Liver (tissue), 9 donors: Measurements from ENCODE around the gene SLC7A11. TPM values are rescaled to one million over a fixed set of nuclear protein-coding genes. Genes with fewer than 3 reads are reported as not detected.

ENCODE experiments used
- DNase-seq: peaks from one replicate; pipeline ENCODE4 v3.0.0-alpha.2; 2017; ENCODE audit warnings: low spot score
- H3K27ac ChIP-seq, 2 donors: one replicate each; pipeline ENCODE4 v1.7.0; 2013; ENCODE audit warnings: inconsistent platforms in 2 of 2, low read length in 2 of 2, control low read depth in 1 of 2, low read depth in 1 of 2, mild to moderate bottlenecking in 1 of 2
- H3K27me3 ChIP-seq, 4 donors: one replicate each; pipeline versions ENCODE4 v1.6.1 to v1.7.0; 2013; ENCODE audit warnings: low read length in 3 of 4, inconsistent platforms in 1 of 4, mild to moderate bottlenecking in 1 of 4, moderate library complexity in 1 of 4; ENCODE audit not compliant: control insufficient read depth in 4 of 4, insufficient read depth in 4 of 4
- H3K36me3 ChIP-seq, 4 donors: one replicate each; pipeline versions ENCODE4 v1.6.1 to v1.7.0; 2013; ENCODE audit warnings: low read length in 3 of 4, mild to moderate bottlenecking in 3 of 4, low read depth in 1 of 4, moderate library complexity in 1 of 4; ENCODE audit not compliant: control insufficient read depth in 4 of 4, insufficient read depth in 3 of 4
- H3K4me1 ChIP-seq, 4 donors: one replicate each; pipeline versions ENCODE4 v1.6.1 to v1.7.0; 2013; ENCODE audit warnings: low read length in 3 of 4, mild to moderate bottlenecking in 3 of 4, moderate library complexity in 1 of 4; ENCODE audit not compliant: control insufficient read depth in 4 of 4, insufficient read depth in 4 of 4
- H3K4me3 ChIP-seq, 3 donors: one replicate each; pipeline versions ENCODE4 v1.6.1 to v1.7.0; 2013; ENCODE audit warnings: low read length in 3 of 3, control low read depth in 1 of 3, low read depth in 1 of 3, mild to moderate bottlenecking in 1 of 3
- H3K9ac ChIP-seq, 2 donors: one replicate each; pipeline ENCODE4 v1.7.0; 2013; ENCODE audit warnings: low read length in 2 of 2, mild to moderate bottlenecking in 2 of 2, moderate library complexity in 2 of 2, control low read depth in 1 of 2, low read depth in 1 of 2
- H3K9me3 ChIP-seq, 4 donors: one replicate each; pipeline versions ENCODE4 v1.6.1 to v1.7.0; 2013; ENCODE audit warnings: low read length in 3 of 4; ENCODE audit not compliant: control insufficient read depth in 4 of 4
- CTCF ChIP-seq: fragments of 150-350 bp; IDR thresholded peaks from 2 replicates; pipeline ENCODE4 v1.5.1; 2017; ENCODE audit warnings: improper control_type of control experiment, low read depth, low read length; ENCODE audit not compliant: missing input control
- EGR1 ChIP-seq, 2 donors: IDR thresholded peaks; 2 replicates each; pipeline ENCODE4 v1.6.1; 2016 to 2018; ENCODE audit warnings: antibody characterized with exemption in 2 of 2, low read depth in 2 of 2
- FOXA1 ChIP-seq: IDR thresholded peaks from 2 replicates; pipeline ENCODE4 v1.6.1; 2016; ENCODE audit warnings: antibody characterized with exemption
- FOXA2 ChIP-seq: IDR thresholded peaks from 2 replicates; pipeline ENCODE4 v1.6.1; 2016; ENCODE audit warnings: antibody characterized with exemption
- GABPA ChIP-seq, 2 donors: IDR thresholded peaks in 1 of 2; conservative IDR thresholded peaks in 1 of 2; 2 replicates each; pipeline ENCODE4 v1.6.1; 2016; ENCODE audit warnings: antibody characterized with exemption in 2 of 2, mild to moderate bottlenecking in 1 of 2, moderate library complexity in 1 of 2
- HNF4A ChIP-seq, 2 donors: conservative IDR thresholded peaks; 2 replicates each; pipeline ENCODE4 v1.6.1; 2016; ENCODE audit warnings: antibody characterized with exemption in 2 of 2, mild to moderate bottlenecking in 2 of 2
- HNF4G ChIP-seq: IDR thresholded peaks from 2 replicates; pipeline ENCODE4 v1.6.1; 2016; ENCODE audit warnings: antibody characterized with exemption
- JUND ChIP-seq, 2 donors: IDR thresholded peaks; 2 replicates each; pipeline ENCODE4 v1.6.1; 2016; ENCODE audit warnings: antibody characterized with exemption in 2 of 2
- MAX ChIP-seq: IDR thresholded peaks from 2 replicates; pipeline ENCODE4 v1.6.1; 2016; ENCODE audit warnings: antibody characterized with exemption
- NR2F2 ChIP-seq: IDR thresholded peaks from 2 replicates; pipeline ENCODE4 v1.6.1; 2016; ENCODE audit warnings: antibody characterized with exemption
- RAD21 ChIP-seq, 2 donors: IDR thresholded peaks; 2 replicates each; pipeline ENCODE4 v1.6.1; 2016; ENCODE audit warnings: antibody characterized with exemption in 2 of 2, mild to moderate bottlenecking in 2 of 2
- SP1 ChIP-seq: IDR thresholded peaks from 2 replicates; pipeline ENCODE4 v1.6.1; 2018; ENCODE audit warnings: antibody characterized with exemption, mild to moderate bottlenecking
- TAF1 ChIP-seq: conservative IDR thresholded peaks from 2 replicates; pipeline ENCODE4 v1.6.1; 2016; ENCODE audit warnings: antibody characterized with exemption, mild to moderate bottlenecking
- YY1 ChIP-seq: IDR thresholded peaks from 2 replicates; pipeline ENCODE4 v1.6.1; 2016; ENCODE audit warnings: antibody characterized with exemption, mild to moderate bottlenecking
- ZBTB33 ChIP-seq: IDR thresholded peaks from 2 replicates; pipeline ENCODE4 v1.6.1; 2016; ENCODE audit warnings: antibody characterized with exemption
- WGBS: extraction: QIAGEN DNeasy Blood & Tissue Kit; methylation state at CpG from one replicate; pipeline ENCODE4 v1.1.7; 2013; 5-methylcytosine and 5-hydroxymethylcytosine counted together
- polyA plus RNA-seq, 2 donors: library from polyadenylated mRNA; stranded (reverse) in 1 of 2; unstranded in 1 of 2; fragments of 200-250 nt in 1 of 2; fragments of >200 nt in 1 of 2; fragmentation: Nextera tagmentation in 1 of 2; extraction: Ambion mirVana in 1 of 2; gene quantifications; one replicate each; pipeline versions ENCODE4 v1.2.1 to v1.2.3, GENCODE V29; 2013 to 2015
- total RNA-seq, 2 donors: library from RNA; depleted of rRNA; stranded (reverse); fragments of >200 nt; gene quantifications; one replicate each; pipeline ENCODE4 v1.2.3, GENCODE V29; 2014
- TF ChIP-seq, protein P1 (sequence below): IDR thresholded peaks from 2 replicates; pipeline ENCODE4 v1.6.1; 2016; ENCODE audit warnings: antibody characterized with exemption, mild to moderate bottlenecking
- donor health status: healthy.
- donor health status: healthy.
- donor health status: healthy.
- donor health status: healthy.
- donor health status: healthy.

The SLC7A11 gene
- total and polyA plus RNA-seq, 4 donors = 0.02 to 1.9 (median 0.29) TPM

DNA sequence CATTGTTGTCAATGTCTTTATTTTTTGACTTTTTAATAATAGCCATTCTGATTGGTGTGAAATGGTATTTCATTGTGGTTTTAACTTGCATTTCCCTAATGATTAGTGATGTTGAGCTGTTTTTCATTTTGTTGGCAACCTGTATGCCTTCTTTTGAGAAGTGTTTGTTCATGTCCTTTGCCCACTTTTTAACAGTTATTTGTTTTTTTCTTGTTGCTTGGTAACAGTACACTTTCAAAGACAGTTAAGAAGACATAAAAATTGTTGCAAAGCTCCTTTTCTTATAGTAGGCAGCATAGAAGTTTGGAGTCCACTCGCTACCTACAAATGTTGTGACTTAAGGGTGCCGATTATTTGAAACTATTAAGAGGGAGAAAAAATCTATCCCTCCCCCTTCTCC, 48.7 kb upstream of the SLC7A11 start:
- no peak overlapping the region for H3K4me3 ChIP-seq
- H3K4me1 ChIP-seq = no peaks in the 10 kb centered on the region
- no peak overlapping the region for H3K9ac ChIP-seq
- no peak overlapping the region for H3K27ac ChIP-seq
- no peaks in the 10 kb centered on the region for H3K27me3 ChIP-seq
- H3K36me3 ChIP-seq = no peaks in the 10 kb centered on the region
- no peaks in the 10 kb centered on the region for H3K9me3 ChIP-seq
- TF ChIP-seq FOXA2 = no peak
- TF ChIP-seq YY1 = no peak
- no peak for TF ChIP-seq JUND (IDR thresholded peaks at IDR 0.05)
- TF ChIP-seq CTCF = no peak
- TF ChIP-seq NR2F2 = no peak
- TF ChIP-seq RAD21 (IDR thresholded peaks at IDR 0.05) = no peak
- no peak for TF ChIP-seq MAX
- TF ChIP-seq TAF1 = no peak
- TF ChIP-seq HNF4A (conservative IDR thresholded peaks at IDR 0.05) = no peak
- TF ChIP-seq EGR1 (IDR thresholded peaks at IDR 0.05; ENCODE audit: low read depth in 2 of 2) = no peak
- TF ChIP-seq, protein P1, sequence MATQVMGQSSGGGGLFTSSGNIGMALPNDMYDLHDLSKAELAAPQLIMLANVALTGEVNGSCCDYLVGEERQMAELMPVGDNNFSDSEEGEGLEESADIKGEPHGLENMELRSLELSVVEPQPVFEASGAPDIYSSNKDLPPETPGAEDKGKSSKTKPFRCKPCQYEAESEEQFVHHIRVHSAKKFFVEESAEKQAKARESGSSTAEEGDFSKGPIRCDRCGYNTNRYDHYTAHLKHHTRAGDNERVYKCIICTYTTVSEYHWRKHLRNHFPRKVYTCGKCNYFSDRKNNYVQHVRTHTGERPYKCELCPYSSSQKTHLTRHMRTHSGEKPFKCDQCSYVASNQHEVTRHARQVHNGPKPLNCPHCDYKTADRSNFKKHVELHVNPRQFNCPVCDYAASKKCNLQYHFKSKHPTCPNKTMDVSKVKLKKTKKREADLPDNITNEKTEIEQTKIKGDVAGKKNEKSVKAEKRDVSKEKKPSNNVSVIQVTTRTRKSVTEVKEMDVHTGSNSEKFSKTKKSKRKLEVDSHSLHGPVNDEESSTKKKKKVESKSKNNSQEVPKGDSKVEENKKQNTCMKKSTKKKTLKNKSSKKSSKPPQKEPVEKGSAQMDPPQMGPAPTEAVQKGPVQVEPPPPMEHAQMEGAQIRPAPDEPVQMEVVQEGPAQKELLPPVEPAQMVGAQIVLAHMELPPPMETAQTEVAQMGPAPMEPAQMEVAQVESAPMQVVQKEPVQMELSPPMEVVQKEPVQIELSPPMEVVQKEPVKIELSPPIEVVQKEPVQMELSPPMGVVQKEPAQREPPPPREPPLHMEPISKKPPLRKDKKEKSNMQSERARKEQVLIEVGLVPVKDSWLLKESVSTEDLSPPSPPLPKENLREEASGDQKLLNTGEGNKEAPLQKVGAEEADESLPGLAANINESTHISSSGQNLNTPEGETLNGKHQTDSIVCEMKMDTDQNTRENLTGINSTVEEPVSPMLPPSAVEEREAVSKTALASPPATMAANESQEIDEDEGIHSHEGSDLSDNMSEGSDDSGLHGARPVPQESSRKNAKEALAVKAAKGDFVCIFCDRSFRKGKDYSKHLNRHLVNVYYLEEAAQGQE = no peak
- no peak for TF ChIP-seq SP1
- TF ChIP-seq HNF4G = no peak
- no peak for TF ChIP-seq FOXA1
- no peak for TF ChIP-seq GABPA (IDR thresholded peaks at IDR 0.05 in 1 of 2, conservative IDR thresholded peaks at IDR 0.05 in 1 of 2)
- no peak for TF ChIP-seq ZBTB33
- DNase-seq = no peak
- WGBS = 98% methylated on average over 2 of the region's 2 CpGs

DNA sequence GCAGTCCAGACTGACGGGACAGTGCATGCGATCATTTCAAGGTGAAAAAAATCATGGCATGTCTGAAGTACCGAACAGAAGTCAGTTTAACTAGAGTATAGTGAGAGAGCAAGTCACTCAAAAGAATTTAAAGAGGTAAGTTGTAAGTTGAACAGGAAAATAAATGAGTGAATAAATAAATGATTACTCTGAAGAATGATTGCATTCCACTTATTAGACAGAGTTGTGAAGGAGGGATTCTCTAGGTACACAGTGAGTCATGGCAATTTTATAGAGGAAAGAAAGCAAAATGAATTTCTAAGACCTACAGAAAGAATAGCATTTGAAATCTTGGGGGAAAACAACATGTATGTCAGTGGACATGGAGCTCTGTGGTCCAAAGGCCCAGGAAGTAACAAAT, 37.1 kb upstream of the SLC7A11 start:
- no peaks in the 10 kb centered on the region for H3K4me1 ChIP-seq
- no peak for DNase-seq
- no peaks in the 10 kb centered on the region for H3K36me3 ChIP-seq
- no peak overlapping the region for H3K4me3 ChIP-seq
- WGBS = 85% methylated on average over 3 of the region's 3 CpGs
- no peak overlapping the region for H3K9ac ChIP-seq
- TF ChIP-seq HNF4A (conservative IDR thresholded peaks at IDR 0.05) = no peak
- H3K9me3 ChIP-seq = no peaks in the 10 kb centered on the region
- H3K27me3 ChIP-seq = no peaks in the 10 kb centered on the region
- no peak overlapping the region for H3K27ac ChIP-seq
